Esophagus muscularis mucosa (tissue), 4 donors: Measurements from ENCODE around the gene CSRP1. TPM values are rescaled to one million over a fixed set of nuclear protein-coding genes. Genes with fewer than 3 reads are reported as not detected.
A peak's percentile ranks its signal among the peaks of the same experiment; 100 is the strongest.

ENCODE experiments used
- DNase-seq: peaks from one replicate; pipeline ENCODE4 v3.0.0-alpha.2; 2017; ENCODE audit errors: extremely low spot score
- H3K27ac ChIP-seq, 4 donors: fragments of 200-600 bp; sonication (generic); replicated peaks in 1 of 4; 1 replicate in 3 of 4; 2 replicates in 1 of 4; pipeline ENCODE4 v1.5.1; 2016 to 2019; ENCODE audit warnings: mild to moderate bottlenecking in 1 of 4
- H3K27me3 ChIP-seq, 4 donors: fragments of 200-600 bp; sonication (generic); one replicate each; pipeline versions ENCODE4 v1.5.1 to v1.6.0; 2016 to 2019
- H3K36me3 ChIP-seq, 4 donors: fragments of 200-600 bp; sonication (generic); one replicate each; pipeline ENCODE4 v1.5.1; 2016 to 2019
- H3K4me1 ChIP-seq, 4 donors: fragments of 200-600 bp; sonication (generic); one replicate each; pipeline ENCODE4 v1.5.1; 2016 to 2019
- H3K4me3 ChIP-seq, 4 donors: fragments of 200-600 bp; sonication (generic); 1 replicate in 2 of 4; 2 replicates in 2 of 4; pipeline ENCODE4 v1.5.1; 2016 to 2019; ENCODE audit warnings: mild to moderate bottlenecking in 4 of 4, moderate library complexity in 1 of 4
- H3K9me3 ChIP-seq, 4 donors: fragments of 200-600 bp; sonication (generic); 1 replicate in 3 of 4; 2 replicates in 1 of 4; pipeline ENCODE4 v1.5.1; 2016 to 2019
- EP300 ChIP-seq: sonication (generic); formaldehyde crosslinking; IDR thresholded peaks from one replicate; pipeline ENCODE4 v1.6.1; 2017; ENCODE audit warnings: antibody characterized with exemption
- POLR2A ChIP-seq: fragments of 450-650 bp; IDR thresholded peaks from one replicate; pipeline ENCODE4 v1.6.1; 2017; ENCODE audit warnings: antibody characterized with exemption, moderate library complexity, mild to moderate bottlenecking, low read depth
- POLR2AphosphoS5 ChIP-seq, 2 donors: sonication (generic); formaldehyde crosslinking; IDR thresholded peaks; one replicate each; pipeline ENCODE4 v1.6.1; 2017; ENCODE audit warnings: antibody characterized with exemption in 2 of 2
- WGBS: methylation state at CpG from one replicate; pipeline ENCODE4 v1.1.5; 2018; 5-methylcytosine and 5-hydroxymethylcytosine counted together
- intact Hi-C: fragments of 100-400 bp; cut with DNase I; formaldehyde crosslinking; loops from one replicate; pipeline ENCODE4 v1.15.1; 2023
- total RNA-seq, 4 donors: library from RNA; depleted of rRNA; stranded (reverse); fragments of >200 nt; gene quantifications; one replicate each; pipeline versions ENCODE4 v1.1.0 to v1.2.1, GENCODE V29; 2016
- TF ChIP-seq, protein P1 (sequence below), 3 experiments: fragments of 200-600 bp in 2 of 3; fragments of 450-650 bp in 1 of 3; sonication (generic) in 2 of 3; IDR thresholded peaks; one replicate each; pipeline ENCODE4 v1.5.1; 2017 to 2019; ENCODE audit warnings: antibody characterized with exemption in 3 of 3, mild to moderate bottlenecking in 2 of 3, moderate library complexity in 1 of 3

CSRP1 gene
- total RNA-seq, 4 donors from 2014 or later: 3,645 to 7,984 (median 5,321) TPM

DNA sequence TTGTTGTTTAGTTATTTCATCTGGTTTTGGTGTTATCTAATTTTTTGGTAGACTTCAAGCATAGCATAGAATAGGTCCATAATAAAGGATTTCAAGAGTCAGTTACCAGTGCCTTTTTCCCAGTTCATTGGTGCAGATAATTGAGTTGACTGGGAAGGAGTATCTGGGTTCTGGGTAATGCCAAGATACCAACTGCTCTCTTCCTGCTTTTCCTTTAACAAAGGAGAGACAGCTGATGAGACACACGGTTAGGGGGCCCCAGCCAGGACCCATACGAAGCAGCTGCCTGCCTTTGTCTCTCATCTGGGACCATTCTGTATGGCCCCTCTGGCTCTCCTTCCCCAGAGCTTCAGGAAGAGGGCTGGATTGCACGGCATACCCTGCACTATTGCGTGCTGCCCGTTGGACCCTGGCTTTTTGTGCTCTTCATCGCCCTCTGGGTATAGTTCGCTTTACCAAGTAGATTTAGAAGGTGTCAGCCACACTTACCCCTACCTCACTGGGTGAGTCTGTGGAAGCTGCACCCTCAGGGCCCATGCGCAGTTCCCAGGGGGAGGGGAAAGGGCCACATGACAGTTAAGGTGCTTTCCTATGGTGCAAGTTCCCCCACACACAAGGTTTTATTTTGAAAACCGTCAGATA, 39.0 kb upstream of the CSRP1 start:
- no peak for DNase-seq
- Histone ChIP-seq H3K9me3 (no peaks in the 10 kb centered on the region), H3K27me3 (no peaks in the 10 kb centered on the region), H3K4me1 (peaks cover 15 to 37% (median 20%) of the 10 kb centered on the region in 4 donors), H3K27ac (no peak overlapping the region), H3K36me3 (no peaks in the 10 kb centered on the region), H3K4me3 (no peak overlapping the region)
- intact Hi-C loops: no loop called here
- WGBS: 52% methylated on average over 9 of the region's 9 CpGs
- TF ChIP-seq, protein P1, sequence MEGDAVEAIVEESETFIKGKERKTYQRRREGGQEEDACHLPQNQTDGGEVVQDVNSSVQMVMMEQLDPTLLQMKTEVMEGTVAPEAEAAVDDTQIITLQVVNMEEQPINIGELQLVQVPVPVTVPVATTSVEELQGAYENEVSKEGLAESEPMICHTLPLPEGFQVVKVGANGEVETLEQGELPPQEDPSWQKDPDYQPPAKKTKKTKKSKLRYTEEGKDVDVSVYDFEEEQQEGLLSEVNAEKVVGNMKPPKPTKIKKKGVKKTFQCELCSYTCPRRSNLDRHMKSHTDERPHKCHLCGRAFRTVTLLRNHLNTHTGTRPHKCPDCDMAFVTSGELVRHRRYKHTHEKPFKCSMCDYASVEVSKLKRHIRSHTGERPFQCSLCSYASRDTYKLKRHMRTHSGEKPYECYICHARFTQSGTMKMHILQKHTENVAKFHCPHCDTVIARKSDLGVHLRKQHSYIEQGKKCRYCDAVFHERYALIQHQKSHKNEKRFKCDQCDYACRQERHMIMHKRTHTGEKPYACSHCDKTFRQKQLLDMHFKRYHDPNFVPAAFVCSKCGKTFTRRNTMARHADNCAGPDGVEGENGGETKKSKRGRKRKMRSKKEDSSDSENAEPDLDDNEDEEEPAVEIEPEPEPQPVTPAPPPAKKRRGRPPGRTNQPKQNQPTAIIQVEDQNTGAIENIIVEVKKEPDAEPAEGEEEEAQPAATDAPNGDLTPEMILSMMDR (IDR thresholded peaks at IDR 0.05): peak in 1 of 3 experiments; percentile 5
- no peak for TF ChIP-seq POLR2A

DNA sequence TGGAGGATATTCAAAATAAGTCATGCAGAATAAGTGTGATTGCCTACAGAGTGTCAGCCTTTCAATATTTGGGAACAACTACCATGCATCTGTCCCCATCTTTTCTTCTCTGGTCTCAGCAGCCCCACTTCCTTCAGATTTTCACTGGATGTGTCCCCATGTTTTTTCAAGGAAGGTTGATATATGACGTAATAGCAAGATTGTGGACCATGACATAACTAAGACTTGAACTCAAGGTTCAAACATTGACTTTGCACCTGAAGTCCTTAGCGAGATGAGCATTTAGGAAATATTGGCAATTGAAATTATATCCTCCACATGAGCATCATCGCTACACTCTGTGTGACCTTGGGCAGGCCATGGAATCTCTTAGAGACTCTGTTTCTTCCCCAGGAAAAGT, 37.8 kb upstream of the CSRP1 start:
- intact Hi-C loops: no loop called here
- no peak for TF ChIP-seq POLR2A
- no peak for TF ChIP-seq POLR2AphosphoS5 (IDR thresholded peaks at IDR 0.05)
- no peak for TF ChIP-seq EP300
- TF ChIP-seq, protein P1 (IDR thresholded peaks at IDR 0.05): no peak
- DNase-seq: no peak
- H3K27ac ChIP-seq: no peak overlapping the region
- H3K27me3 ChIP-seq: no peaks in the 10 kb centered on the region
- no peak overlapping the region for H3K4me3 ChIP-seq
- H3K9me3 ChIP-seq: no peaks in the 10 kb centered on the region
- H3K4me1 ChIP-seq: peaks cover 26 to 49% (median 30%) of the 10 kb centered on the region in 4 donors
- WGBS: 93% methylated on average over 3 of the region's 3 CpGs
- H3K36me3 ChIP-seq: no peaks in the 10 kb centered on the region

DNA sequence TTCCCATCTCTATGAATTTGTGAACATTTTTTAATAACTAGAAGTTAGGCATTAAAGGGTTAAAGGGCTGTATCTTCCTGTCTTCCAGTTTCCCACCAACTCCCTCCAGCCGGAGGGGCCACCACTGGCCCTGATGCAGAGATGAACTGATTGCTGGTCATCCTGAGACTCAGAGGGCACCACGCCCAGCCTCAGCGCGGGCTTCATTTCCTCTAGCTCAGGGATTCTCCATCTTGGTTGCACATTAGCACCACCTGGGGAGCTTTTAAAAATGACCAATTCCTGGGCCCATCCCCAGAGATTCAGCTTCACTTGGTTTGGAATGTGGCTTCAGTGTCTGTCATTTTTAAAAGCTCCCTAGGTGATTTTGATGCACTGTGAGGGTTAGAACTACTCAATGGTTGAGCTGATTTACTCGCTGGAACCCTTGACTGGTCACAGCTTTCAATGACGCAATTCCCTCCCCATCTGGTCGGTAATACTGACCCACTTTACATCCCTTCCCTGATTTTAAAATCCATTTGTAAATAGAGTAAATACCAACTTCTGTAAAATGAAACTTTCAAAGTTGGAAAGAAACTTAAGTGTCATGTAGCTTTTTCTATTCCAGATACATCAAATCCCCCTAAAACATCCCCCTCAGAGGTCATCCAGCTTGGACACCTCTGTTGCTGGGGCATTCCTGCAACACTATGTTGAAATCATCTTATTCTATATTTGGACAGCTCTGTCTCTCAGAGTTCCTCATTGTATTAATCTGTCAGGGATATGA, 37.1 kb upstream of the CSRP1 start:
- intact Hi-C loops: no loop called here
- peak; percentile 89 for DNase-seq
- Histone ChIP-seq H3K4me1 (peaks cover 29 to 53% (median 33%) of the 10 kb centered on the region in 4 donors), H3K36me3 (no peaks in the 10 kb centered on the region), H3K9me3 (no peaks in the 10 kb centered on the region), H3K4me3 (no peak overlapping the region), H3K27me3 (no peaks in the 10 kb centered on the region), H3K27ac (peak overlapping the region in 1 of 4 donors; percentile 9)
- TF ChIP-seq POLR2A (no peak), POLR2AphosphoS5 (IDR thresholded peaks at IDR 0.05) (no peak), EP300 (no peak)
- TF ChIP-seq, protein P1 (IDR thresholded peaks at IDR 0.05): no peak
- WGBS: 72% methylated on average over 7 of the region's 7 CpGs

DNA sequence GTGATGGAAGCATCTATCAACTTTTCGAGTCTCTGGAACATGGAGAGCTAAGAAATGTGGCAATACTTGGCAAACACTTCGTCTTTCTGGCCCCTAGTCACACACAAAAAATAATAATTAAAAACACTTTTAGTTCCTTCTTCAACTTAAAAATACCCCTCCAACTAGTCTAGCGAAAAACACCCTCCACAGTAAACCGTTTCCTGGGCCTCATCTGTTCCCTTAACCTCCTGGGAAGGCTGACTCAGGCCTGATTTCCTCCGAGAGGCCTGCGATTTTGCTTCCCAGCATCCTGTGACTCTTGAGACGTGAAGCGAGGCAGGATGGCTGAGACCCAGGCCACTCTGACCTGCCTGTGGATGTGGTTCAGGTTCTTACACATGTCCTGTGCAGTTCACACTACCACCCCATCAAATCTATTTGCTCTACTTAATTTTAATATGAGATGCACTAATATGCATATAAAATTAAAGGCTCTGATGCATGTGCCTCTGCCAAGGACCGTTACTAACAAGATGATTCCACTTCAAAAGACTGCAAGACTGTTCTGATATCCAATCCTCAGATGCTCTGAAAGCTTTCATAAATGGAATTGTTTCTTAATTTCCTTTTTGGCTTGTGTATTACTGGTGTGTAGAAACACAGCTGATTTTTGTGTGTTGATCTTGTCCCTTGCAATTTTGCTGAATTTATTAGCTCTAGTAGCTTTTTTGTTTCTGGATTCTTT, 35.5 kb upstream of the CSRP1 start:
- no peaks in the 10 kb centered on the region for H3K27me3 ChIP-seq
- peak overlapping the region; percentile 38 to 87 (median 85) for H3K27ac ChIP-seq
- no peak overlapping the region for H3K4me3 ChIP-seq
- peaks cover 41 to 68% (median 46%) of the 10 kb centered on the region in 4 donors for H3K4me1 ChIP-seq
- no peaks in the 10 kb centered on the region for H3K9me3 ChIP-seq
- TF ChIP-seq POLR2AphosphoS5 (IDR thresholded peaks at IDR 0.05) (no peak), POLR2A (no peak), EP300 (no peak)
- TF ChIP-seq, protein P1 (IDR thresholded peaks at IDR 0.05): no peak
- H3K36me3 ChIP-seq: no peaks in the 10 kb centered on the region
- intact Hi-C loops: no loop called here
- 50% methylated on average over 9 of the region's 9 CpGs for WGBS
- DNase-seq: no peak
